HG02571 (cell line): ENCODE measurements around the gene CCDC167.

Experiments used
- ATAC-seq: cut with Tn5 transposase; IDR thresholded peaks from one replicate; pipeline ENCODE4 v1.9.1; 2021; ENCODE audit warnings: mild to moderate bottlenecking, moderate library complexity; ENCODE audit not compliant: unreplicated experiment

CCDC167 gene

GRCh38 chr6:37531026-37531425, 31.3 kb upstream of the CCDC167 start:
- ATAC-seq, result no peak

- no peak for ATAC-seq
These were observed 30.6 kb upstream of the CCDC167 start for GRCh38 chr6:37530297-37530696.

DNA sequence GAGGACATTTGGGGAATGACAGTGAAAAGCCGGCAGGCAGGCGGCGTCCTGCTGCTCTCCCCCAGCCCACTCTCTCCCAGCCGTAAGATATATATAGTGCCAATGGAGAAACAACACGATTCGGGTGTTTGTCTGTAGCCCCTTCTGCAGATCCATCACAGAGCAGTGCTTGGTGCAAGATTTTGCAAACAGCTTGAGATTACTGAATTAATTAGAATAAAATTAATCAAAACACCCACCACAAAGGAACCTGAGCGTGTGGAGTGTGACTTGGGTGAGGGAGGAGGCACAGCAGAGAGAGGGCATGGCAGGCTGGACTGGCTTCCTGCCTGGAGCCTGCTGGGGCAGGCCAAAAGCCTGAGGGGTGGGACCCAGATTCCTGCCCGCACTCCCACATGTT, 28.8 kb upstream of the CCDC167 start:
- ATAC-seq, result no peak

DNA sequence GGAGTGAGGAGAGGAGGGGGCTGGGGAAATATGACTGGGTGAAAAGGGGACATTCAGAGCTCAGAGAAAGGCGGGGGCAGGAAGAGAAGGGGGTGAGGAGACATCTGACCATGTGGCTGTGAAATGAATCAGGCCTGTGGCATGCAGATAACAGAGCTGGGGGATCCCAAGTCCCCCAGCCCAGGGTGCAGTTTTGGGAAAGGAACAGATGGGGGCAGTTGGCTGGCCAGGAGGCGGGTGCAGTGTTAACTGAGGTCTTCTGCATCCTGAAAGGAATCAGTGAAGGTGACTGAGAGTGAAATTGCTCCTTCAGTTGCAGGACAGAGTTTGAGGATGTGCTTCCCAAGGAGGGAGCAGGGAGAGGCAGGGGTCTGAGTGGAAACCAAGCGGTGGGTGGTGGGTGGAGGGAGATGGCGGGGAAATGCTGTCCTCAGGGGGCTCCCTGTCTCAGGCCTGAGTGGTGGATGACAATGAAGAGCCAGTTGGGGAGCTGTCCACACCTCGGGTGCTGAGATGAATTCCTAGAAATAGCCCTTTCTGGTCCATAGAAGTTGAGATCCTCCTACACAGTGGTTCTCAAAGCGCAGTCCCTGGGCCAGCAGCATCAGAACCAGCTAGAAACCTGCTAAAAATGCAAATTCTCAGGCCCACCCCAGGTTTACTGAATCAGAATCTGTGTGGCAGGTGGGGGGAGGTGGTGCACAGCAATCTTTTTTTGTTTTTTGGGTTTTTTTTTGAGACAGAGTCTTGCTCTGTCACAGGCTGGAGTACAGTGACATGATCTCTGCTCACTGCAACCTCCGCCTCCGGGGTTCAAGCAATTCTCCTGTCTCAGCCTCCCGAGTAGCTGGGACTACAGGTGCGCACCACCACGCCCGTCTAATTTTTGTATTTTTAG, 26.0 kb upstream of the CCDC167 start:
- no peak for ATAC-seq

- no peak for ATAC-seq
These were observed 25.3 kb upstream of the CCDC167 start for GRCh38 chr6:37524970-37525318.

DNA sequence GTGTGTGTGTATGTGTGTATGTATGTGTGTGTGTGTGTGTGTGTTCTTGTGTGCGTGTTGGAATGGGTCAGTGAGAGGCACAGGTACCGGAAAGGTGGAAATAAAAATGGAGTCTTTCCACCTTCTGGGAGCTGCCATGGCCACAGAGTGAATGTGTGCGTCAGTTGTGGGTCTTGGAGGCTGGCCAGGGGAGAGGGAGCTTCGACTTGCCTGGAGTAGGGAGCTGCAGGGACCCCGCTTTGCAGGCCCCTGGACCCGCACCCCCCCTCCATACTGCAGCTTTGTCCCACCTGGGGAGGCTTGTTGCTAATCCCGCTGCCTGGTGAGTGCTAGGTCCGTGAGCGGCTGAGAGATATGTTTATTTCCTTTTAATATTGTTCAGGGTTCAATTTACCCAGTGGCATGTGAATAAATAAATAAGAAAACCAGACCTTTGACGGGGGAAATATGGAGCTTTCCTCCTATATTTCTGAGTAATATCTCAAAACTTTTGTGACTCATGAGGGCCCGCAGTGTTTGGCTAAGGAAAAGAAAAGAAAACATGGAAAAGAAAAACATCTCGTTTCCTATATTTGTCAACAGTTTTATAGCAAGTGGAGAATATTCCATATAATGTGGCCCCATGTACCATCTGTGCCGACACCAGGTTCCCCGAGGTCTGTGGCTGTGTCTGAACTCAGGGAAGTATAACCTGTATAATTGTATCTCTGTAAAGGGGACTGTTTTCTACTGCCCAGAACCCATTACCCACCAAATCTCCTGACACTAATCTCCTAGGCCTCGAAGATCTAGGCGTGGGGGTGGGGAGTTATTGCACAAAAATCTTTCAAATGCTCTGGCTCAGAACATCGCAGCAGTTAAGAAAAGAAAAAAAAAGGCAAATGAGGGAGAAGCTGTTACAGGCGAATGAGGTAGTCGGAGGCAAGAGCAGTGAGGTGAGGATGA, 24.6 kb upstream of the CCDC167 start:
- no peak for ATAC-seq

GRCh38 chr6:37523412-37523811, 23.7 kb upstream of the CCDC167 start:
- no peak for ATAC-seq

GRCh38 chr6:37522836-37523235, 23.1 kb upstream of the CCDC167 start:
- no peak for ATAC-seq

GRCh38 chr6:37521674-37522073, 22.0 kb upstream of the CCDC167 start:
- no peak for ATAC-seq

DNA sequence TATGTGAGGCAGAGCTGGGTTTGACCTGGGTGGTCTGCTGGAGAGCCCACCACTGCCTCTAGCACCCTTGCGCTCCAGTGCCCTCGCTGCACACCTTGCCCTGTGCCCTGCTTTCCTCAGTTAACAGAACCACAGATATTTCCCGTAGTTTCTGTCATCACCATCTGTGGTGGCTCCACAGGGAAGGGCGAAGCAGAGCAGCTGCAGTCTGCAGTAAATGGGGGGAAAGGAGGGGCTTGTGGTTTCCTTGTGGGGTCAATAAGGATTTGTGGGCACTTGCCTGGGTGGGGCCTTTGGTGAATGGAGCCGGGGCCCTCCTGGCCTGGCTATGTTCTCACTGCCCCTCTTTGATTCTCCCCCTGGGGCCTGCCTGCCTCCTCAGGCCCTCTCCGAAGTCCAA, 21.2 kb upstream of the CCDC167 start:
- ATAC-seq, result no peak

- ATAC-seq, result no peak
These were observed 19.8 kb upstream of the CCDC167 start for GRCh38 chr6:37519461-37519860.

DNA sequence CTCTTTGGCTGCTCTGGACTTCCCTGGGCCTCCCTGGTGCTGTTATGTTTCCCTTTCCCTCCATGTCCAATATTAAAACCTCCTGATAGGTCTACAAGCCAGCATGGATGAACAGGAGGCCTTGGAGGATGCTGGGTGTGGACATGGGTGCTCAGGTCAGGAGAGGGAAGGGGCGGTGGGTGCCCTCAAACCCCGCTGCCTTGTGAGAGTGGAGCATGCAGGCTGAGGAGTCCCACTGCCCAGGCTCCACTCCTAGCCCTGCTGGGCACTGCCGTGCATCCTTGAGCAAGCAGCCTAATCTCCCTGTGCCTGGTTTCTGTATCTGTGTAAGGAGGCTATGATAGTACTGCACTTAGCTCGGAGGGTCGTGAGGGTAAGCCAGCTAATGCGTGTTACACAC, 18.4 kb upstream of the CCDC167 start:
- no peak for ATAC-seq

- no peak for ATAC-seq
These were observed 17.7 kb upstream of the CCDC167 start for GRCh38 chr6:37517411-37517812.

- ATAC-seq, result no peak
These were observed 17.3 kb upstream of the CCDC167 start for GRCh38 chr6:37516920-37517405.

DNA sequence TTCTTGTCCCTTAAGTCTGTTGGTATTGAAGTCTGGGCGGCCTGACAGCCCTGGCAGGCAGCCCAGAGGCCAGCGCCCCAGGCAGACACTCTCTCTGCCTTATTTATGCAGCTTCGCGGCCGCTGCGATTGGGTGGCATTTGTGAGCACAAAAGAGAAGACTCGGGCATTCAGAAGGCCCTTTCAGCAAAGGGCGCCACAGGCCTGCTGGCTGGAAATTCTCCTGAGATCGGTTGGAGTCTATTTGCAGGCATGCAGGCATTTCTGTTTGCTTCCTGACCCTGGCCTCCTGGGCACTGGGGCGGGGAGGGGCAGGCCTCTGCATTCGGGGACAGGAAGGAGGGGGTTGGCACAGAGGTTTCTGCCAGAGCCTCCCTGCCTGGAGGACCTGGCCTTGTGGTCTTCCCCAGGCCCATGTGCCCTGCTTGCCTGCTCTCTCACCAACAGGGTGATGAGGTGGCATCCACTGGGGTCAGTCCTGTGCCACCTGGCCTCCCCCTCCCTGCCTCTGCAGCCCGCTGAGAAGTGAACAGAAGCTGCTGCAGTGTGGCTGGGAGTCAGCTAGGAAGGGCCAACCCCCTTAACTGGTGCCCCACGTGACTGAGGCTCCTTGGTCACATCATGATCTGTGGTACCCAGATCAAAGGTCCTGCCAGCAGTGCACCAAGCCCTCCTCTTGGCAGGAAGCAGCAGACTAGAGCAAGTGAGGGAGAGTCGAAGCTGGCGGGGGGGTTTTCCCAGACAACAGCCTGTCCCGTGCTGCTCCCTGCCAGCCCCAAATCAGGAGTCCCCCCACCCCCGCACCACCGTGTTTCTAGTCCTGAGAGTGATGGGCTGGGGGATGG, 16.6 kb upstream of the CCDC167 start:
- no peak for ATAC-seq

DNA sequence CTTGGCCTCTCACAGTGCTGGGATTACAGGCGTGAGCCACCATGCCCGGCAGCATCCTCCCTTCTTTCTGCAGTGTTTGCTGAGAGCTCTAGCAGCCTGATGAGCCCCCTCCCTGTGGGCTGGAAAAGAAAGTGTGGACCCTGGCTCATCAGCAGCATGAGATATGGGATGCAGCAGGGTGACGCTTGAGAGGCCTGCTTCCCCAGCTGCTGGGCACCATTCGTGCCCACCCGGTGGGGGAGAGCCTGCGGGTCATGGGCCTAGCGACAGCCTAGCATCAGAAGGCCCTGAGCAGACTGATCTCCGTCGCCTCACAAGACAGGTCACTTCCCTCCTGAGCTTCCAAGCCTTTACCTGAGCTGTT, 16.0 kb upstream of the CCDC167 start:
- no peak for ATAC-seq

DNA sequence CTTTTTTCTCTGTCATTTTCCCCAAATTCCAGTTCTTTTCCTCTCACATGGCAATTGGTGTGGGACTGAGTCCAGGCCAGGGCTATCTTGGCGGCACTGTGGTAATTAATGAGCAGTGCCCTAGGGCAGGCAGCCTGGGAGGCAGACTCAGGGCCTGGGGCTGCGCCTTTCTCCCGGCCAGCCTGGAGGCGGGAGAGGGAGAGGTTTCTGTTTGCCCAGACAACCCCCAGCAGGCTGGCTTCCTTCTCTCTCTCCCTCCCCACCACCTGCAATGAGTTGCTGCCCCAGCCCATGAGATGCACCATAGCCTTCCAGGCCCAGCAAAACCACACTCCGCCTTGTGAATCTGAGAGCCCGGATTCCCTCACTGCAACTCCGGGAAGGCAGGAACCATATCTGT, 15.1 kb upstream of the CCDC167 start:
- no peak for ATAC-seq

DNA sequence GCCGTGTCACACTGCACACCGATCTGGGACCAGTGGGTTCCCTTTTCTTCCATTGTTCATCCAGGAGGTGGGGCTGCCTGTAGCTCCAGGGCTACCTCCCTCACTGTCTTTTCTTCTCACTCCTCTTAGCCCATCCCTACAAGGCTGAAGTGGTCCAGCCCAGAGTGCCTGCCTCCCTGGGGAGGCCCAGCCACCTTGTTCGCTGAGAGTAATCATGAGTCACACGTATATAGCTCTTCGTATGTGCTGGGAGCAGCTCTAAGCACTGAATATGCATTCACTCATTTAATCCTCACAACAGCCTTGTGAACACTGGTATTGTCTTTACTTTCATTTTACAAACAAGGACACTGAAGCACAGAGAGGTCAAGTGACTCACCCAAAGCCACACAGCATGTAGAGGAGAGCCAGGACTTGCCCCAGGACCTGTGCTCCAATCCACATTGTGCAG, 14.7 kb upstream of the CCDC167 start:
- ATAC-seq, result no peak

DNA sequence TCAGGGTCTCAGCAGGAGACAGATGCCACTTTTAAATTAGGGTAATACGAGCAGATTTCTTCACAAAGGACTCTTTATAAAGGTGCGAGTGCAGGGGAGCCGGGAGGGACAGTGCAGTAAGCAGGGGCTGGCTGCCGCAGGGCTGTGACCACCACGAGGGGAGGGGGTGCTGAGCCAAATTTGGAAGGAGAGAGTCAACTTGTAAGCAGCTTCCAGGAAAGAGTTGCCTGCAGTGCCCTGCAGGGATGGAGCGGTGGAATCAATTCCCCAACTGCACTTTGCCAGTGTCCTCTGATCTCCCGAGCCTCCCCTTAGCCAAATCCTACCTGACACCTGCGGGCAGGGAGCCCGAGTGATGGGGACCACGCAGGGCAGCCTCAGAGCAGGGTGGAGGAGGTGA, 13.9 kb upstream of the CCDC167 start:
- no peak for ATAC-seq

DNA sequence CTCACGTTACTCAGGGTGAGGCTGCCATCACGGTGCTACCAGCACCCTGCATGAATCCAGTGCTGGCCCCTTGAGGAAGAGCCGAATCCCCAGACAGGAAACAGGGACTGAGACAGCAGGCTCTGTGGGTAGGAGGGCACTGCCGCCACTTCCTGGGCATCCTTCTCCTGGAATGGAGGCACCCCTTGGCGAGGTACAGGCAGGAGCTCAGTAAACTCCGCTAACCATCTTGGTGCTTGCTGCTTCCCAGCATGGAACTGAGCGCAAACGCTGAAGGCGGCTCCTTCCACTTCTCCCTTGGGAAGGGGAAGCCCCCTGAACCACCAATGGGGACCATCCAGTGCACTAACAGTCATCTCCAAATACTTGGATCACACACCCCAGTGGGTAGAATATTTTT, 13.5 kb upstream of the CCDC167 start:
- ATAC-seq, result no peak
